Activated T-cell treated with anti-CD3 and anti-CD28 coated beads, Interleukin-2, amount 50 U/mL, for 48 hours (primary cell): Measurements from ENCODE around the gene PILRA.
A peak's percentile ranks its signal among the peaks of the same experiment; 100 is the strongest.

Experiments used
- DNase-seq, 2 experiments: peaks; one replicate each; pipeline ENCODE4 v3.0.0-alpha.2; 2020

Gene PILRA

DNA sequence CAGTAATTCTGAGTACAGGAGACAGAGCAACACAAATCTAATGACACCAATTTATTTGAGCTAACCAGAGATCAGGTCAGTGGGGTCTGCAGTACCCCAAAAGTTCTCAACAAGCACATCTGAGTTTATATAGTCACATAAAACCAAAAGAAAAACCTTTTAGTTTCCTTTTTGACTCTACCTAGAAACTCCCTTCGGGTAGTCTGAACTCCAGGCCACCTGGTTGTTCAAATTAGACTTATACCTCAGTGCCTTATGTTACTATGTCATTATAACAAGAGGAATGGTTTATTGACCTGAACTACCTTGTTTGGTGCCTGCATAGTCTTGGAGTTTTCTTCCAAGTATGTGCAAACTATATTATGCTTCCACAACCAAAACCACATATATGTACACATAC lies 40.6 kb downstream of the PILRA start:
- DNase-seq = no peak

DNA sequence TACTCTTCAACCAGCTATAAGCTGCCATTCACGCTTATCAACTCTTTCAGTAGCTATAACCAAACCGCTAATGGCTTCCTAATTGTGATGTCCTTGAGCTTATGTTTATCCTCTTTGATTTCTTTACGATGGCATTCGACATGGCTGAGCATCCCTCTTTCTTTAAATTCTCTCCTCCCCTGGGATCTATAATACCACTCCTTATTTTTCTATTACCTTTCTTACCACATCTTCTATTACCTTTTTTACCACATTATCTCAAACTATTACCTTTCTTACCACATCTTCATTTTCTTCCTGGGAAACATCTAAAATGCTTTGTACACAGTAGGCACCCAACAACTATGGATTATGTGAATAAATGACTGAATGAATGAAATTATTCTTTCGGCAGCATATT lies 42.2 kb downstream of the PILRA start:
- DNase-seq = no peak

DNA sequence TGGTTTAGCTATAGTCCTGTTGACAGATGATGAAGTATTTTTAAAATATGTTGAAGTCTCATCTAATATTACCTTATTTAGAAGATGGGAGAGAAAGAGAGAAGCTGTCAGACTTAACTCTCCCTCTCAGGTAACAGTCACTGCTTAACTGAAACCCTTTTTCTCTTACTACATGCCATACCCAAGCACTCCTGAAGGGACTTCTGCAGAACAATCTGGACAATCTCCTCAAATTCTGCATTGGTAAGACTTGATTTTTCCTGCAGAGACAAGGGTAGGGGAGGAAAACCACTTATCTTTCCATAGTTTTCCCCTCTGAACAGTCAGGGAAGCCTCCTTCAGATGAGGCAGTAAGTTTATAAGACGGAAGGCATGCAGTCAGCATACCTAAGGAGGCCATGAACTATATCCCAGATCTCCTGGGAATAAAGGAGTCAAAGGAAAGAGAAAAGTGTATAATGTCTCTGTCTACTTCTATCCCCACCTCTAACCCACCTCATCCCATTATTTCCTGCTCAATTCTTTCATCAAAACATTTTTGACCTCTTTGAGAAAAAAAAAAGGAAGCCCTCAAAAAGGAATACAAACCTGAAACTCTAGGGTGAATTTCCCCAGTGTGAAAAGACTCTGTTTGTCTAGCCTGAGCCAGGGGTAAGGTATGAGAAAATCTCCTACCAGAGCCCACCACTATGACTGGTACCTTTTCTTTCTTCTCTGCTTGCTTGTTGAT lies 45.8 kb downstream of the PILRA start:
- no peak for DNase-seq

DNA sequence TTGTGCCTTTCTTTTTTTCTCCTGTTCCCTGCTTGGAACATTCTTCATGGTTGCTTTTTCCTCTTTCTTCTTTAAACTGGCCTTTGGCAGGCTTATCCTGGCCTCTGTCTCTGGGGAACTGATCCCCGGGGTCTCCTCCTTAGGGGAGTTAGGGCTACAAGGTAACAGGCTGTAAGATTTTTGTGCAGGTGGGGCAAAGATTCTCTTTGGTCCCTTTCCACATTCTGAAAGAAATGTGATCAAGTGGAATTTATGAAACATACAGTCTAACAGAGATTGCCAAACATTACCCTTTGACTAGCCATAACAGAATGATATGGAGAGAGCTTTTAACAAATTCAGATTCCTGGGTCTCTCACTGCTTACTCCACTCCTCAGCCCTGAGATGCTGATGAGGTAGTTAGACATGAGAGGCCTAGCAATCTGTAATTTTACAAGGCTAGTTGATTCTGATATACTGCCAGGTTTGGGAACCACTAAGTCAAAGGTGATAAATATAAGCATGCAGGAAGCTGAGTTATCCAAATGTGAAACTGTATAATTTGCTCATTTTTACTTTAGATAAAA lies 46.5 kb downstream of the PILRA start:
- DNase-seq = no peak

DNA sequence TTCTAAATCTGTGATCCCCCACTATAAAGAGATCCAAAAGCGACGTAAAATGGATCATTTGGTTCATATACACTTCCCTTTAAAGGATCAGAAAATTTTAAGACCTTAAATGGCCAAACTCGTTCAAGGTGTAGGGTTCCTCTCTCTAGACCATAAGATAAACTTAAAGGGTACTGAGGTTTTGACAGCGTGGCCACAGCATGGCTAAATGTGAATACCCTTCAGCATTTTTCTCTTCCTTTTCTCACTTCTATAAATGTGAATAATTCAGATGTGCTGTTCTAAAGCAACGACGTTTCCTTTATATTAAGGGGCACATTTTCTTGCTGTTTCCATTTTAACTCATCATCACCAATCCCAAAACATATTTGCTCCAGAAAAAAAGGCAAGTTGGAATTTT lies 50.0 kb downstream of the PILRA start:
- DNase-seq = no peak

DNA sequence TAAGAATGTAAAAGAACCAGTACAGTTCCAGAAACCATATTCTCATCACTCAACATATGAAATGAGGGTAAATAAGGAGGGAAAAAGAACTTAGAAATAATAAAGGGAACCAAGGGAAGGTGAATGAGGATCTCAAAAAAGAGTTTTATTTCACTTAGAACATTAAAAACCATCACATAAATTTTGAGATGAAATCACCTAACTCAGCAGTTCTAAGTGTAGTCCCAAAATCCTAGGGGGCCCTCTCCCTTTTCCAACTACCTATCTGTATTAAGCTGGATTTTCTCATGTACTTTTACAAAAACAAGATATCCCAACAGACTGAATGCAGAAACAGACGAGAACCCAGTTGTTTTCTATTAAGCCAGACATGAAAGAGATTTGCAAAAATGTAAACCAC lies 52.1 kb downstream of the PILRA start:
- no peak for DNase-seq

DNA sequence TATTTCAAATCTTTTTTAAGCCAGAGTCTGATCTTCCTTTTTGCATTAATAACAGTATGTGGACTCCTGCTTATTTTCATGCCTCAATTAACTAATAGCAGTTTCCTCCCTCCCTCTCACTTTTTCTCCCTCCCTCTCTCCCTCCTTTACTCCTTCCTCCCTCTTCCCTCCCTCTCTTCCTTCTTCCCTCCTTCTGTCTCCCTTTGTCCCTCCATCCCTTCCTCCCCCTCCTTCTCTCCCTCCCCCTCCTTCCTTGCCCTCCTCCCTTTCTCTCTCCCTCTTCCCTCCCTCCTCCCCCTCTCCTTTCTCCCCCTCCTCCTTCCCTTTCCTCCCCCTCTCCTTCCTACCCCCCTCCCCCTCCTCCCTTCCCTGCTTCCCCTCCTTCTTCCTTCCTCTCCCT lies 53.2 kb downstream of the PILRA start:
- no peak for DNase-seq

DNA sequence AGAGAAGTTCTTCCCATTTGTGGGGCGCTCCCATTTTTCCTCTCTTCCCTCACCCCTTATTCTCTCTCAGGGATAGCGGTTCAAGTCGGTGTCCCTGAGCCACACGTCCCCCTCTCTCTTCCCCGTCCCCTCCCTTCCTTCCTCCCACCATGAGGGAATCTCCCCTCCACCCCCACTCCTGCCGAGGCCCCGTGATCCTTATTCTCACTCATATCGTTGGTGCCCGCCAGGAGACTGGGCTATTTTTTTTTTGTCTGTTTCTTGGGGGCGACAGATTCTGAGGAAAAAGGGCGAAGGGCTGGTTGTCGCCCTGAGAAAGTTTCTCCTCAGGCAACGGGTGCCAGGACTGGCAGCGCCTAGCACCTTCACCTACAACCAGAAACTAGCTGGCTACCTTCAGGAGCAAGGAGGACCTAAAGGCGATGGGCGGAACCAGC lies 54.5 kb downstream of the PILRA start:
- DNase-seq = no peak

DNA sequence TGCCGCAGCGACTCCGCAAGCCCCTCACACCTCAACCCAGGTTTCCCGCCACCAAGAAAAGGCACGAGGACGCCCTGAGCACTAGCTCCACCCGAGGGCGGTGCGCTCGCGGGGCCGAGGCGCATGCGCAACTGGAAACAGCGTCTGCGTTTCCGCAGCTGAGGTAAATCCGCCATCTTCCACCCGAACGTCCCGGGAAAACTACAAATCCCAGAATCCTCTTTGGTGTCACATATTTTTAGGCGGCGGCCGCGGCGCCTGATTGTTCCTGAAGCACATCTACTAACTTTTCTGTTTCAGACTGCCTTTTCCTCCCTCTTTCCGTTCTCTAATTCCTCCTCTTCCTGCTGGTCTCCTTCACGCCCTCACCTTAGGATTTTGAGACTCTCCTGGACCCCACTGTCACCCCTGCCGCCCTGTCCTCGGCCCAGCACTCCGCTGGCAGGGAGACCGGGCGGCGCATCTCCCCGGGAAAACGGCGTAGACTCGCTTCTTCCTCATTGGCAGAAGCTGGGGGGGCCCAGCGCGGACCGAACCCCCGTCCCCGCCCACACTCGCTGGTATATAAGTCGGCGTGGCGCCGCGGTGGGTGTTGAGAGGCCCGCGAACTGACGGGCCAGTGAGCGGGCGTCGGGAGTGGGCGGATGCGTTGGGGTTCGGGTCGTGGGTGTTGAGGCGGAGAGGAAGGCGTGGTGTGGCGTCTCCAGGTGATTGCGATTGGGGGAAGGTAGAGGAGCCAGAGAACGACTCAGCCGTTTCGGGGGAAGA lies 55.1 kb downstream of the PILRA start, which contains the start of gene ZCWPW1:
ZCWPW1 (minus strand) TSS at position 505 of the 768 bp plus-strand sequence. CDS start 8,054 bp downstream, outside the sequence.
- DNase-seq = peak; percentile 98 to 99

DNA sequence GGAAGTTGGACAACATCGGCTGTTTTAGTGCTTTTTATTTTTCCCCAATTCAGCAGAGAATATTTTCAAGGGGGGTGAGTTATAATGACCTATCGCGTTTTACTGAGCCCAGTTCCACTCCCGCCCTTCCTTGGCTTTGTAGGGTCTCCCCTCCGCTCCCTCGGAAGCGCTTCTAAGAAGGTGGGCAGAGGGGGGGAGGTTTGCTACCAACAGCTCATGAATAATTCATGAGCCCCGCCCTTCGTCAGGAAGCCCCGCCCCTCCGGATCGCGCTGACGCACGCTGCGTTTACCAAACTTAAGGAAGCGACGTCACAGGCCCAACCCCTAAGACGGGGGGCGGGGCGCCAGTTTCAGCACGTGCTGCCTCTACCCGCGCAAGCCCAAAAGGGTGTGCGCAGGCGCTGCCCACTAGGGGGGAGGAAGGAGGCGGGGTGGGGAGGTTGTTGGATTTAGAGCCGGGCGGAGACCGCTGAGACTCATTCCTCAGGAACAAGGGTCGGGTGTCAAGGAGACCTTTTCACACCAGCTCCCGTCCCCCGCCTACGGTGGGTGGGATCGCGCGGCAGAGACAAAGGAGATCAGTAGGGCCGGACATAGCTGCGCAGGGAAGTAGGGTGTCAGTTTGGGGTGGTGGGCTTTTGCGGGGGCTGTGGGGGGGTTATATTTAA lies 55.8 kb downstream of the PILRA start:
- peak; percentile 100 for DNase-seq

DNA sequence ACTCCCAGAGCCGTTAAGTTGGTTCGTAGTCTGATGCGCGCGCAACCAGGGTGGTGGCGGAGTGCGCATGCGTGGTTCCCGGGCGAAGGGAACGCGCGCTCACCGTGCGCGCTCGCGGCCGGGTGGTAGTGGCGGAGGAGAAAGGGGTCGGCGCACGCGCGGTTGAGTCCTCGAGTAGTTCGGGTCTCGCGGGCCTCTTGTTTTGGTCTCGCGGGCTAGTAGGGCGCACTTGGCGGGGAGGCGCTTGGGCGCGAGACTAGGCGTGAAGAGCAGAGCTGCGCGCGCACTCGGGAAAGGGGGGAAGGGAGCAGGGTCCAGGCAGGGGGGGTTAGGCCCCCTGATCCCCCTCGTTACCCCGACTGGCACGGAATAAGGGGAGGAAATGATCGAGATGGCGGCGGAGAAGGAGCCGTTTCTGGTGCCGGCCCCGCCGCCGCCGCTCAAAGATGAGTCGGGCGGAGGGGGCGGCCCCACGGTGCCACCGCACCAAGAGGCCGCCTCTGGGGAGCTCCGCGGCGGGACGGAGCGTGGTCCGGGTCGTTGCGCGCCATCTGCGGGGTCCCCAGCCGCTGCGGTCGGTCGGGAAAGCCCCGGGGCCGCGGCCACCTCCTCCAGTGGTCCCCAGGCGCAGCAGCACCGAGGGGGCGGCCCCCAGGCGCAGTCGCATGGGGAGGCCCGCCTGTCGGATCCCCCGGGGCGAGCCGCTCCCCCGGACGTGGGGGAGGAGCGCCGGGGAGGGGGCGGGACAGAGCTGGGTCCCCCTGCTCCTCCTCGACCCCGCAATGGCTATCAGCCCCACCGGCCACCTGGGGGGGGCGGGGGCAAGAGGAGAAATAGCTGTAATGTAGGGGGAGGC lies 56.6 kb downstream of the PILRA start, which contains the start of gene MEPCE:
MEPCE (plus strand) TSS at position 195 of the 856 bp plus-strand sequence; CDS start at position 383, 188 bp downstream.
- DNase-seq = peak; percentile 98

DNA sequence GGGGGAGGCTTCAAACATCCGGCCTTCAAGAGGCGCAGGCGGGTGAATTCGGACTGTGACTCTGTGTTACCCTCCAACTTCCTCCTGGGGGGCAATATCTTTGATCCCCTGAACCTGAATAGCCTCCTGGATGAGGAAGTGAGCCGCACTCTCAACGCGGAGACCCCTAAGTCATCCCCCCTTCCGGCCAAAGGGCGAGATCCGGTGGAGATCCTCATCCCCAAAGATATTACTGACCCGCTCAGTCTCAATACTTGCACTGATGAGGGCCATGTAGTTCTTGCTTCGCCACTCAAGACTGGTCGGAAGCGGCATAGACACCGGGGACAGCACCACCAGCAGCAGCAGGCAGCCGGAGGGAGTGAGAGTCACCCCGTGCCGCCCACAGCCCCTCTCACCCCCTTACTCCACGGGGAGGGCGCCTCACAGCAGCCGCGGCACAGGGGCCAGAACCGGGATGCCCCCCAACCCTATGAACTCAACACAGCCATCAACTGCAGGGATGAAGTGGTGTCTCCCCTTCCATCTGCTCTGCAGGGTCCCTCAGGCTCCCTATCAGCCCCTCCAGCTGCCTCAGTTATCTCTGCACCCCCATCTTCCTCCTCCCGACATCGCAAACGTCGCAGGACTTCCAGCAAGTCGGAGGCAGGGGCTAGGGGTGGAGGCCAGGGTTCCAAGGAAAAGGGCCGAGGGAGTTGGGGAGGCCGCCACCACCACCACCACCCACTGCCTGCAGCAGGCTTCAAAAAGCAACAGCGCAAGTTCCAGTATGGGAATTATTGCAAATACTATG lies 57.4 kb downstream of the PILRA start:
- DNase-seq = peak in 1 of 2 experiments; percentile 61

DNA sequence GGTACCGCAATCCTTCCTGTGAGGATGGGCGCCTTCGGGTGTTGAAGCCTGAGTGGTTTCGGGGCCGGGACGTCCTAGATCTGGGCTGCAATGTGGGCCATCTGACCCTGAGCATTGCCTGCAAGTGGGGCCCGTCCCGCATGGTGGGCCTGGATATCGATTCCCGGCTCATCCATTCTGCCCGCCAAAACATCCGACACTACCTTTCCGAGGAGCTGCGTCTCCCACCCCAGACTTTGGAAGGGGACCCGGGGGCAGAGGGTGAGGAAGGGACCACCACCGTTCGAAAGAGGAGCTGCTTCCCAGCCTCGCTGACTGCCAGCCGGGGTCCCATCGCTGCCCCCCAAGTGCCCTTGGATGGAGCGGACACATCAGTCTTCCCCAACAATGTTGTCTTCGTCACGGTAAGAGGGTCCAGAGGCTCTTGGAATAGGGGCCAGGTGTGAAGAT lies 58.0 kb downstream of the PILRA start:
- DNase-seq = no peak

DNA sequence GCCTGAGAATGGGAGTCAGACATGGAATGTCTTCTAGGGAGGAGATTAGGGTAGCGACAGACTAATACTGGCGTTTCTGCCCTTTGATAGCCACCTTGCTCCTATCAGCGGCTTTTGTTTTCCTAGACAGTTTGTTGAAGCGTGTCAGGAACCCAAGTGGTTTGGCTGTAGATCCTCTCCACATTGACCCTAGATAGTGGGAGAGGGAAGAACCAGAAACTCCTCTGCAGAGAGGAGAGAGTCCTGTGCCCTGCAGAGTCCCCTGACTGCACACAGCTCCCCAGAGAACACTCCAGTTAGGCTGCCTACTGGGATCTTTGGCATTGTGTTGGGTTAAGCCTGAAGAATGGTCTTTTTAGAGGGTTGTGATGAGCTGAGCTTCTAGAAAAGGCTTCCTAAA lies 58.8 kb downstream of the PILRA start:
- no peak for DNase-seq

DNA sequence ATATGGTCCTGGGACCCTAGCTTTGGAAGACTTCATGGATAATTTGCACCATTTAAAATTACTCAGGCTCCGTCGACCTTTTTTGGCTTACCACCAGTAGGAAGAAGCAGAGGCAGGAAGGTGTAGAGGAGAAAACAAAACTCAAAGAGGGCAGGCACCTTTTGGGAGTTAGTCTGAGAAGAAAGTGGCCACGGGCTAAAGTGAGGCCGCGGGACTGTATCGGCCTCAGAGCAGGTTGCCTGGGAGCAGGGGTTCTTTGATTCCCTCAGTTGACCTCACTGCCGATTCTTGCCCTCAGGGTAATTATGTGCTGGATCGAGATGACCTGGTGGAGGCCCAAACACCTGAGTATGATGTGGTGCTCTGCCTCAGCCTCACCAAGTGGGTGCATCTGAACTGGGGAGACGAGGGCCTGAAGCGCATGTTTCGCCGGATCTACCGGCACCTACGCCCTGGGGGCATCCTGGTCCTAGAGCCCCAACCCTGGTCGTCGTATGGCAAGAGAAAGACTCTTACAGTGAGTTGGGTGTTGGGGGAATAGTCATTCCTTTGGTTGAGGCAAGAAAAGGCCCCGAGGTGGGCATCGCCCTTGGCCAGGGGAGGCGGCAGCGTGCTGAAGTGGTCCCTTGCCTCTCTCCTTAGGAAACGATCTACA lies 59.5 kb downstream of the PILRA start:
- DNase-seq = no peak

DNA sequence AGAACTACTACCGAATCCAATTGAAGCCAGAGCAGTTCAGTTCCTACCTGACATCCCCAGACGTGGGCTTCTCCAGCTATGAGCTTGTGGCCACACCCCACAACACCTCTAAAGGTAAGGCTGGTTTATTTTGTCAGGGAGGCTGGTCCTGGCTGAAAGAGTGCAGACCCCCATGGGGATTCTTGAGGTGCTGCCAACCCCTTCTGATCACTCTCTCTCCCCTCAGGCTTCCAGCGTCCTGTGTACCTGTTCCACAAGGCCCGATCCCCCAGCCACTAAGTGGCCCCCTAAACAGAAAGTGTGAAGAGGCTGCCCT lies 59.9 kb downstream of the PILRA start:
- DNase-seq = no peak

DNA sequence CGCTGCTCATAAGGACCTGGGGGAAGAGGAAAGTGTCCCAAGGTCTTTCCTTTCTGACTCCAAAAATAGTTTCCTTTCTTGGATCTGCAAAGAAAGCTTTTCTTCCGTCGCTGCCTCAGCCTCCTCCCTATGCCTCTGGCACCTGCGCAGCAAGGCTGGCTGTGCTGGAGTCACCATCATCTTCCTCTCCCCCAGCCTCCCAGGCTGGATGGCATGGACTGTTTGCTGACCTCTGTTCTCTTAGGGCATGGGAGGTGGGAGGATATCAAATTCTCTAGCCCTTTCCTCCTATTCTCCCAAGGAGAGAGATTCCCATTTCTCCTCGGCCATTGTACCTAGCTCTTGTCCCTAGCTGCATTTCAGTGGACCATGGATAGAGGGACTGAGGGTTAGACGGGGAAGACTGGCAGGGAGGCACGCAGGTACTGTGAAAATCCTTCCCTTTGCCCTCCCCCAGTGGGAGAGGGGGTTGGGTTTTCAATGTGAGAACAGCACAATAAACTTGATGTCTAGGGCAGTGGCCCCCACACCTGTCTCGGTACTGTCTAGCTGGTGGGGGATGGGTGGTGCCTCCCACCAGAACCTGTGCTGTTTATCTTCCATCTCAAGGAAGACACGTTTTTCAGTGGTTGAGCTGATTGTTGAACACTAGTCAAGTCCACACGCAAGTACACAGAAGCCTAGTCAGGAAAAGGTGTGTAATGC lies 60.5 kb downstream of the PILRA start:
- DNase-seq = no peak

DNA sequence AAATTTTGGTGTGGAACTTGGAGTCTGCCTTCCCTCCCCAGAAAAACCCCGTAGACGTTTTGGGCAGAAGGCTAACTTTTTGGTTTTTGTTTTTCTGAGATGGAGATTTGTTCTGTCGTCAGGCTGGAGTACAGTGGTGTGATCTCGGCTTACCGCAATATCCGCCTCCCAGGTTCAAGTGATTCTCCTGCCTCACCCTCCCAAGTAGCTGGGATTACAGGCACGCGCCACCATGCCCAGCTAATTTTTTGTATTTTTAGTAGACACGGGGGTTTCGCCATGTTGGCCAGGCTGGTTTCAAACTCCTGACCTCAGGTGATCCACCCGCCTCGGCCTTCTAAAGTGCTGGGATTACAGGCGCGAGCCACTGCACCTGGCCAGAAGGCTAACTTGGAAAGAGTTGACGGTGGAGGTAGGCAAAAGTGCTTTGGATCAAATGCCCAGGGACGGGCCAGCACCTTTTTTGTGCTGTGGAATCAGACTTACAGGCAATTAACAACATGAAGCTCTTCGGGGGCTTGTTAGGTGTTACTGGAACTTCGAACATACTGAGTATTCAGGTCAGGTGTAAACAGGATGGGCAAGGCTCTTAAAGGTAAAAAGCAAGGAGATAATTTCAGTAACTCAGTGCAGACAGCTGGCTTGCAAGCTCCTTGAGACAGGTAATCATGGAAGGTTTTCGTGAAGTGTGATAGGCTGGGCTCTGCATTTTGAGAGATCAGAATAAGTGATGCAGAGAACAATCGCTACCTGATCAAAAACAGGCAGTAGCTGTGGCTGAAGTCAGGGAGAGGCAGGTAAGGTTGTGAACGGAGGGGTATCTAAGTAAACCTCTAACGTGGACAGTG lies 61.2 kb downstream of the PILRA start:
- DNase-seq = no peak
